NCI-H146 treated with DMSO at 0.1 percent for 48 hours (cell line): Measurements from ENCODE around the gene DIRAS2.
A peak's percentile ranks its signal among the peaks of the same experiment; 100 is the strongest.

ENCODE experiments used
- DNase-seq: peaks from one replicate; lab custom pipeline; 2025; ENCODE audit not compliant: unreplicated experiment; lab: John Stamatoyannopoulos, UW

The DIRAS2 gene

GRCh38 chr9:90613502-90613901 is 29.1 kb downstream of the DIRAS2 start:
- no peak for DNase-seq

GRCh38 chr9:90612957-90613356 is 29.7 kb downstream of the DIRAS2 start:
- DNase-seq, result no peak

- DNase-seq, result no peak
These were observed 31.1 kb downstream of the DIRAS2 start for GRCh38 chr9:90611568-90611967.

- no peak for DNase-seq
These were observed 31.5 kb downstream of the DIRAS2 start for GRCh38 chr9:90611121-90611520.

GRCh38 chr9:90607701-90608516 is 34.7 kb downstream of the DIRAS2 start:
- DNase-seq, result no peak

- DNase-seq, result peak; percentile 16
These were observed 42.6 kb downstream of the DIRAS2 start for GRCh38 chr9:90600029-90600428.

- DNase-seq, result no peak
These were observed 44.4 kb downstream of the DIRAS2 start for GRCh38 chr9:90598191-90598590.

GRCh38 chr9:90593646-90594045 is 49.0 kb downstream of the DIRAS2 start:
- DNase-seq, result no peak

GRCh38 chr9:90580576-90580975 is 62.0 kb downstream of the DIRAS2 start:
- DNase-seq, result no peak

GRCh38 chr9:90579181-90579580 is 63.4 kb downstream of the DIRAS2 start:
- DNase-seq, result peak; percentile 20

GRCh38 chr9:90578126-90578815 is 64.4 kb downstream of the DIRAS2 start:
- no peak for DNase-seq

- no peak for DNase-seq
These were observed 73.1 kb downstream of the DIRAS2 start for GRCh38 chr9:90569511-90569910.

GRCh38 chr9:90568667-90569066 is 74.0 kb downstream of the DIRAS2 start:
- no peak for DNase-seq

GRCh38 chr9:90562229-90562628 is 80.4 kb downstream of the DIRAS2 start:
- DNase-seq, result no peak
